Hippocampal formation (tissue), 2 donors: ENCODE results near the gene DZIP1.

Source experiments
- DNase-seq, 2 donors: peaks; one replicate each; lab custom pipeline; 2025; lab: John Stamatoyannopoulos, UW

Gene DZIP1

DNA sequence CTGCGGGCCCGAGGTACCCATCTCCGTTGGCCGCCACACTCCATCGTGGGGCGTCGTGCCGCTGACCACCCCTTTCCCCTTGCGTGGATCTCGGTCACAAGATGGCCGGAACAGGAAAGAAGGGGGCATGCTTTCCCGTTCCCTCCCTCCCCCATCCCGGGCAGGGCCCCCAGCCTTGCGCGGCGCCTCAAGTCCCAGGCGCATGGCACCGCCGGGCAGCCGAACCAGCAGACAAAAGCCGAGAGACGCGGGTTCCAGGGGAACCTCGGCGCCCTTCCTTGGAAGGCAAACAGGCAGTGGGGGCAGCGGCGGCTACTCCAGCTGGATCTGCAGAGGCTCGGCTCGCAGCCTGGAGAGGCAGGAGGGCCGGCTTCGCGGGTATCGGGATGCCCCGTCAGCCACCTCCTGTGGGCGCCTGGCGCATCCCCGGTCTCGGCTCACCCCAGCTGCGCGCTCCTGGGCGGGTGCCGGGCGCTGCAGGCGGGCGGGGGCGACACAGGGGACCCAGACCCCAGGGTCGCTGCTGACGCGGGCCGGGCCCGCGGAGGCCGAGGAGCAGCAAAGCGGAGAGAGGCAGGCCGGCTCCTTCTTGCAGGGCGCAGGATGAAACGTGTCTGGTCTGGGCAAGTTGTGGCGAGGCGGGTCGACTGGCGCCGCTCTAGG lies 439 bp downstream of the DZIP1 start:
- DNase-seq = no peak

DNA sequence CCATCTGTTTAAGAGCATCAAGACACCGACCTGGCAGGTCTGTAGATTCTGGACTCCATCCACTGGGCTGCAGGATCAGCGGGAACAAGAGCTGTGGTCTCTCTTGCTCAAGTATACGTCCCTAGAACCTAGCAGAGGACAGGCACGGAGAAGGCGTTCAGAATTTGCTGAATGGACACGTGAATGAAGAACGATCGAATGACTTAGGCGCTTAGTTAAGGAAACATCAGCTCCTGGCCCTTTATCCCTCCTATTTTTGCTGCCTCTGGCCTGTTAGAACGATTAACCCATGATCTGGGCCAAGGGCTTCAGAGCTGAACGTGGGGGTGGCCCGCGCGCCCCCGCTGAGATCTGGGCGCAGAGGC lies 953 bp downstream of the DZIP1 start:
- no peak for DNase-seq

DNA sequence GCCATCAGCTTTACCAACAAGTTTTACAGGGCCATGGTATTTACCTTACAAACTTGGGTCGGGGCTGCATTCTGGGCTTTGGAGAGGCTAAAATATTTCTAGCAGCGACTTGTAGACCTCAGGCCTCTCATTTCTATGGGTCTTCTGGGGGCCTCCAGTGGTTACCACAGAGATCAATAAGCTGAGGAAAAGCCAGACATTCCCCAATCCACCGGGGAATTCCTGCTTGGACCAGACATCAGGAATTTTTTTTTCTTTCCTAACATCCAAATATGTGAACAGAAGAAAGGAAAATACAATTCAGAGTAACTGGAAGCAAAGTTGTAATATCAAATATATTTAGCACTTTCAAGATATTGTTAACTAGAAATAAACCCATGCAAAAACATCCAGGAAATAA lies 1.5 kb downstream of the DZIP1 start:
- no peak for DNase-seq

DNA sequence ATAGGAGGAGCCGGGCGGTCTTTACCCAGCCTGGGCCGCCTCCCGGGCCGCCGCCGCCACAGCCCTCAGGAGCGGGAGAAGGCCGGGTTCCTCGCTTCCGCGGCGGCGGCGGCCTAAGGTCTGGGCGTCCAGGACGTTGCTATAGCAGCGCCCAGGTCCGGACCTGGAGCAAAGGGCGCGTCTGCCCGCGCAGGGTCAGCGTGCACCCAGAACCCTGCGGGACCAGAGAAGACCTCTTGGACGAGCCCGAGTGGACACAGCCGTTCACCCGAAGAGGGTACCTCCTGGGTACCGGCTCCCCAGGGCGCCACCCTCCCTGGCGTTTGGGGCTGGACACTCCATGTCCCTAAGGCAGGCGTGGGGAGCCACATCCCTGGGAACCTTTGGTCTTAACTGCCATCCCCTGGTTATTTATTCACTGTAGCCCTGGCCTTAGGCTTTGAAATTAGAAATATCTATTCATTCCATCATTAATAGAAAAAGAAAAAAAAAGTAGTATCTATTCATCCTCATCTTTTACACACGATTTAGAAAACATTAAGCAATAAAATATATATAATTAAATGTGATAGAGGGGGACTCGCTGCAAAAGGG lies 2.4 kb downstream of the DZIP1 start:
- DNase-seq = no peak

DNA sequence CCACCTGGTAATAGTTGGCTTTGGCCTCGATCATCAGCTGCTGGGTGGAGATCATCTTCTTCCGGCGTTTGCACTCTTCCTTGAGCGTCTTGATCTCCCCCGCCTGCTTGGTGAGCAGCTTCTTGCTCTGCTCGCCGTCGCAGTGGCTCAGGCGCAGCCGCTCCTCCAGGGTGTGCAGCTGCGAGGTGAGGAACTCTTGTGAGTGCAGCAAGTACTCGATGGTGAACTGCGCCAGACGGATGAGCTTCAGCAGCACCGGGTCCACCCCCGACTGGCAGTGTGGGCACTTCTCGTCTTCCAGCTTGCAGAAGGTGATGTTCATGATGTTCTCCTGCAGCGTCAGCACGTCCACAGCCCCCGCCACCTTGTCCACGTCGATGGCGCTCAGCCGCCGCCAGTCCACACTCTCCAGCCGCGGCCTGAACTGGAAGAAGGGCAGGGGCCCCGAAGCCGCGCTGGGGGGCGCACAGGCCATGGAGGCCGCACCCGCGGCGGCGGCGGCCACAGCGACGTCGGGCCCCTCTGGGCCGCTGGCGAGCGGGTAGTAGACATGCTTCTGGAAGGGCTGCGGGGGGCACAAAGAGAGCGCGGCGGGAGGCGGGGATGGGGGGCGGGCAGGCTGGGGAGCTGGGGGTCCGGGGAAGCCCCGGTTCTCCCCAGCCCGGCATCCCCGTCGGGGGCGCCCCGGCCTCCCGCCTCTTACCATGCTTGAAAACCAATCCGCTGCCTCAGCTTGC lies 3.0 kb downstream of the DZIP1 start:
- no peak for DNase-seq

DNA sequence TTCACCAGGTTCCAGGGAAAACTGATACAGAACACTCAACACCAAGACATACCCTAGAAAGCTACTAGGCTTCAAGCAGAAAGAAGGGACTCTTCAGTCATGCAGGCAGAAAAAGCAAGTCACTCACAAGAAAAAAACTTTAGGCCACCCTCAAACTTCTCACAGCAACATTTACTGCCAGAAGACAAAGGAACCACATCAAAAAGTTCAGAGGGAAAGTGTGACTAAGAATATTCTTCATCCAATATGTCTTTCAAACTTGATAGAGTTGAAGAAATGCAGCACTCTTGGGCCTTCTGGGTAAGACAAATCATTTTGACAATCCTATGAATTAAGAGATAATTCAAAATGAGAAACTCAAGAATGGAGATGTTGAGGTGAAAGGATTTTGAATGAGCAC lies 7.7 kb downstream of the DZIP1 start:
- no peak for DNase-seq

DNA sequence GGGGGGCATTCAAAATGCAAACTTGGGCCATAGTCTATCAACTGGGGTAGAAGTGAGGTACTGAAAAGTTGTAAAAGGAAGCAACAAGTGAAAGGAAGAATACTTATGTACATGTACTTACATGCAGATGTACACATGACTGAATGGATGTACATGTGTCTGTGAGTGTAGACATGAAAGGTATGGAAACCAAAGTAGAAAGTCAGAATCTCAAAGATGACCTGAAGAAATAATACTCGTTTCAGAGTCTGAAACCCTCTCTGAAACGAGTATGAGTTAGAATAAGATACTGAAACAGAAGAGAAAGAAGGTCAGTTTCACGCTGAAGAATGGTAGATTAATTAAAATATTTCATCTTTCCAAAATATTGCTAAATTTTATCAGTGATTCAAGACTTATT lies 13.9 kb downstream of the DZIP1 start:
- no peak for DNase-seq

DNA sequence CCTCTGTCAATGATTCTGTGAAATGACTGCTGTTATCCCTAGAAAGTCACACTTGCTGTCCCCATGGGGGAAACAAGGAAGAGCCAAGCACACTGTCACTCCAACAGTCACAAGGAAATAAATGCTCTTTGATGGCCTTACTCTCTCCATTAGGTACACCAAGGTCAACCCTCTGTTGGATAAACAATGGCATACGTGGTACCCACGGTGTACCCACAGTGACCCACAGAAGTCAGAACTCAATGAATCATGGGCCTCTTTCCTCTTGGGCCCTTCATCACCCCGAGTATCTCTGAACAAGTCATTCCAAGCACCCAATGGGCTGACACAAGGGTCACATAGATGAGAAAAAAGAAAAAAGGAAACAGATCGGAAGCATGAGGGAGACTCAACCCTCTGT lies 15.4 kb downstream of the DZIP1 start:
- no peak for DNase-seq

DNA sequence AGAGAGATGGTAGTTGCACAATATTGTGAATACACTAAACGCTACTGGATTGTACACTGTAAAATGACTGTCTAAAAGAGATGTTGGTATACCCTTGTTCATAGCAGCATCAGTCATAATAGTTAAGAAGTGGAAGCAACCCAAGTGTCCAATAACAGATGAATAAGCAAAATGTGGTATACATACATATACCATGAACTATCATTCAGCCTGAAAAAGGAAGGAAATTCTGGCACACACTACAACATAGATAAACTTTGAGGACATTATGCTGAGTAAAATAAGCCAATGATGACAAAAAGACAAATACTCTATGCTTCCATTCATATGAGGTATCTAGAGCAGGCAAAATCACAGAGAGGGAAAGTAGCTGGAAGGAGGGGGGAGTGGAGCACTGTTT lies 16.0 kb downstream of the DZIP1 start:
- DNase-seq = no peak

DNA sequence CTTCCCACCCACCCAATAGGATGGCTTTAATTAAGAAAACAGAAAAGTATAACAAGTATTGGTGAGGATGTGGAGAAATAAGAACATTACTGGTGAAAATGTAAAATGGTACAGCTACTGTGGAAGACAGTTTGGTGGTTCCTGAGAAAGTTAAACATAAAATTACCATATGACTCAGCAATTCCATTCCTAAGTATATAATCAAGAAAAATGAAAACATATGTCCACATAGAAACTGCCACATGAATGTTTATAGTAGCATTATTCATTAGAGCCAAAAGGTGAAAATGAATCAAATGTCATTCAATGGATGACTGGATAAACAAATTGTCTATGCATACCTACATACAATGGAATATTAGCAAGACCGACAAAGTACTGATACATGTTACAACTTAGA lies 16.9 kb downstream of the DZIP1 start:
- DNase-seq = no peak

DNA sequence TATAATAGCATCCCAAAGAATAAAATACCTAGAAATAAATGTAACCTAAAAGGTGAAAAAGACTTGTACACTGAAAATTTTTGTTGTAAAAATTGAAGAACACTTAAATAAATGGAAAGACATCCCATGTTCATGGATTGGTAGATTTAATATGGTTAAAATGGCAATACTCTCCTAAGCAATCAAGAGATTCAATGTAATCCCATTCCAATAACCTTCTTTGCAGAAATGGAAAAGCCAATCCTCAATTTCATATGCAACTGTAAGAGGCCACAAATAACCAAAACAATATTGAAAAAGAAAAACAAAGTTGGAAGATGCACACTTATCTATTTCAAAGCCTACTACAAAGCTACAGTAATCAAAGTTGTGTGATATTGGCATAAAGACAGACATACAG lies 17.7 kb downstream of the DZIP1 start:
- DNase-seq = no peak

DNA sequence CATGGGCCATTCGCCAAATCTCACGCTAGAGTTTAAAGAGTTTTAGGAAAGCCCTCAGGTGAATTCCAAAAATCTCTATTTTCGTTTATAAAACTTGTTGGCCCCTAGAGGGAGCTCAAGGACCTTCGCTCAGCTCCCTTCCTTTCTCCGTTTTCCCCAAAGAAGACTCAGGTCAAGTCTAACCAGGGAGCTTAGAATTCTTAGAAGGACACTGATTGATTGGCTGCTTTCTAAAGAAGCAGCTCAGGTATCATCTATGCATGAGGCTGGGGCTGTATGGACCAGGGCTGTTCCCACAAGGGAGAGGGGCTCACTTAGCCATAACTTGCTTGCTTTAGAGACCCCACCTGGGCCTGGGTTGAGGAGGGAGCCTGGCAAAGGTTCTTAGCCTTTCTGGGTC lies 20.5 kb downstream of the DZIP1 start:
- peak in 1 of 2 donors; percentile 16 for DNase-seq

DNA sequence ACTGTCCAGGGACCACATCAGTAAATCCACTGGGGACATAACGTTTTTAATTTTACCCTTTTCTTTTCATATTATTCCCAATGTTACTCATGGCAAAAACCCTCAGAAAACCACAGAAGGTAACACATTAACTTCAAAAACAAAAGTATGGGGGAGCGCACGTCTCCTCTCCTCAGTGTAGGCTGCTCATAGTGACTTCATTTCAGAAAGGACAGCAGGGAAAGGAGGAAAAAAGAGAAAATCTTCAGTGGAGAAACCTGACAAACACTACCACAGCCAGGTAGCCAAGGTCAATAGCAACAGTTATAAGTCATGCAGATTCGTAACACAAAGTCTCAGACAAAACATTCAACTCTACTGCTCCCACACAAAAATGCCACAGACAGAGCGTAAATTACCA lies 21.4 kb downstream of the DZIP1 start:
- DNase-seq = no peak

DNA sequence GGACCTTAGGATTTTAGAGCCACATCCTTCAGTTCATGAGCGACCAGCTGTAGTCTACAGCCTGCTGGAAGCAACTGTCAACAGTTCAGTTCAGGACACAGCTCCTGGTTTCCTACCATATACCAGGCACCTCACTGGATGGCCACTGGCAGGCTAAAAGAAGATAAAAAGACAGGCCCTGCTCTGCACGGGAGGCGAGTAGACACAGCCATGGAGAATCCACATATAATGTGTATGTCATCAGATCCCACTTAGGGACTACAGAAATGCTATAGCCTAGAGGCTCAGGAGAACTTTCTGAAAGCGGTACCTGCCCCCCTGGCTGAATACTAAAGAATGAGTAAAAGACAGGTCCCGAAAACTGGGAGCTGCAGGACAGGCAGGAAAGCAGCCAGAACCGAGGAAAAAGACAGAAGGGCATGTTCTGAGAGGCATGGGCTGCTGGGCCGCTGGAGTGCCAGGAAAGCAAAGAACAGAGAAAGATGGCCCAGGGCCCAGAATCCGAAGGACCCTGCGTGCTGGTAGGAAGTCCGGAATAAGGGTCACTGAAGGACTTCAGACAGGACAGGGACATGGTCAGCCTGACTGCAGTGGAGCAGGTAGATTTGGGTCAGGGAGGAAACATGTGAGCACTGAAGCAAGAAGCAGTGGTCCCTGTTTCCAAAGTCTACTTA lies 23.5 kb downstream of the DZIP1 start:
- no peak for DNase-seq

DNA sequence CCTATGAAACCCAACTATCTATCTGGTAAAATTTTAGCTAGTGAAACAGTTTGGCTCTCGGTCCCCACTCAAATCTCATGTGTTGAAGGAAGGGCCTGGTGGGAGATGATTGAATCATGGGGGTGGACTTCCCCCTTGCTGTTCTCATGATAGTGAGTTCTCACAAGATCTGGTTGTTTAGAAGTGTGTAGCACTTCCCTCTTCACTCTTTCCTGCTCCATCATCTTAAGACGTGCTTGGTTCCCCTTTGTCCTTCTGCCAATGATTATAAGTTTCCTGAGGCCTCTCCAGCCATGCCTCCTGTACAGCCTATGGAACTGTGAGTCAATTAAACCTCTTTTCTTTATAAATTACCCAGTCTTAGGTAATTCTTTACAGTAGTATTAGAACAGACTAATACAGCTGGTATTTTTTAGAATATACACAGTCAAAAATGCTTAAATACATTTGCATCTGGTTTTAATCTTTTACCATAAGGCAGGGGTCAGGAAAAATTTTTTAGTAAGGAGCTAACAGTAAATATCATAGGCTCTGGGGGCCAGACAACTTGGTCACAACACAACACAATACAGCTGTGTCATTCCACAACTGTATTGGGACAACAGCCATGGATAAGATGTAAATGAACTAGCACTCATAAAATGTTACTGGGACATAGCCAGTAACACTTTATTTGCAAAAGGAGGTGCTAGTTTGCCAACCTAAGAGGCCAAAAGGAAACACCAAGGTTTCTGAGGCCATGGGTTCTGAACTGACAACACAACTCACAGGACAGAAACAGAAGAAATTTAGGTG lies 24.3 kb downstream of the DZIP1 start:
- no peak for DNase-seq

DNA sequence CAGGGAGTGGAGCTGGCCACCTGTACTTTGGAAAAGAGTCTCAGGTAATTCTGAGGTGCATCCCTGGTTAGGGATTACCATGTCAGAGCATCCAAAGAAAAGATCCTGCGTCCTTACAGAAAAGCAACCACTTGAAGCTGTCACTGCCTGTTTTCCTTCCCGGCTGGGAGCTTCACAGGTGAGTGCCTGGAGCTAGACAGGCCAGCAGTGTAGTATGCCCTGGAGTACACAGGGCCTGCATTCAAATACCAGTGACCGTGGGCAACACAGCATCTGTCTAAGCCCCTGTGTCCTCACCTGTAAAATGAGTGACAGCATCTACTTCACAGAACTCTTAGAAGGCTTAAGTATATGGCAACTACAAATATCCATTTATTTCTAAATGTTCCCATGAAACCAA lies 29.0 kb downstream of the DZIP1 start:
- DNase-seq = no peak

DNA sequence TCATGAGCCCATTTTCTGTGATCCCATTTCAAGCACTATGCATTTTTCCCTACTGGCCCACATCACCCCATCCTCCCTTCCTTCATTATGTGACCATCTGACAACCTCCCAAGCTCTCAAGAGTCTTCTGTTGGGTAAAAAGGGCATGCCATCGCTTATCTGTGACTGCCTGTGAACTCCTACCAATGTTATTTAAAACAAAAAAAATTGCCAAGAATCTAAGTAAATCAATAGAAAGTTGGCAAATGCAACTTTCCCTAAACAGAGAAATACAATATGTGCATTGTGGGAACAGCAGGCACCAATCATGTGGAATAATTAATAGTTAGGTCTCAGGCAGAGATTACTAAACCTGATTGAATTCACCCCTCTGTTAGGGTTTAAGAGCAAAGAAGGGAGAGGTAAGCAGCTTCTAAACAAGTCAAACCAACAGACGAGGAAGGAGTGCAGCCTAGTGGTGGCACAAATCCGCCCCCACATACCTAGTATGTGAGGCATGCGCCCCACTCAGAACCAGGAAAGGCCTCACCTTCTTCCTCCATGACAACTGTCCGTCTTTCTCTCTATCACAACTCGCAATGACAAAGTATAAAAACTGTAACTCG lies 29.8 kb downstream of the DZIP1 start:
- no peak for DNase-seq

DNA sequence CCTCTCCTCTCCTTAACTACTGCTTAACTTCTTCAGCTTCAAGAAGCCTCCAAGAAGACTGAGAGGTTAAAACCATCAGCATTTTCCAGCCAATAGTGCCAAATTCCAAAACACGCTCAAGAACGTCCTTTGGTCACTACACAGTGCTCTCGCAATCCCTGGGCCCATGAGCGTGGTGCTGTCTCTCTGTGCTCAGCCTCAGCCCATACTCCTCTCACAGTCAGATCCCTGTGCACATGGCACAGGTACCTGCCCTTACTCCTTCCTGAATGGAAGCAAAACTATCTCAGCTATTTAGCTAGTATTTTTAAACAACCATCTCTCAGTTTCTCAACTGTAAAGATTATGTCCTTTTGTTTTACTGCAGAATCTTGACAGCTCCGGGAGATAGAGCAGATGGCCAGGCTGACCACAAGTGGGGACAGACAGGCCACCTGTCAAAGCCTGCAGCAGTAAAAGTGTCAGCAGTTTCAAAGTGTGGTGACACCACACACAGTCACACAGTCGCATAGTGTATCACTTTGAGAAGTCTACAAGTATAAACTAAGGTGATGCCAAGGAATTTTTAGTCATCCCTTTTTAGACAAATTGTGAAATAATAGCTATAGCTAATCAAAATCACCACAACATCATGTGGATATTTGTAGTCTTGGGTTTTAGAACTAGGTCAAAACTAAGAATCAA lies 35.7 kb downstream of the DZIP1 start:
- no peak for DNase-seq

DNA sequence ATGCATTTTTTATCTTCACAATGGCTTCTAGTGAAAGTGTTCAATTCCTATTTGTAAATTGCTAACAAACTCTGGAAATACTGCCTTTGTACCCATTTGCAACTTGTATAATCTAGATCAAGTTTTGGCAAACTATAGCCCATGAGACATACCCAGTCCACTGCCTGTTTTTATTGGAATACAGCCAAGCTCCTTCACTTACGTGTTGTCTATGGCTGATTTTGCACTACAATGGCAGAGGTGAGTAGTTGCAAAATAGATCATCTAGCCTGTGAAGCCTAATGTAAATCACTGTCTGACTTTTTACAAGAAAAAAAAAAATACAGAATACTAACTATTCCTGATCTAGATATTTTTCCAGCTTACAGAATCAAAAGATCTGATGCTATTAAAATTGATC lies 37.1 kb downstream of the DZIP1 start:
- DNase-seq = no peak

DNA sequence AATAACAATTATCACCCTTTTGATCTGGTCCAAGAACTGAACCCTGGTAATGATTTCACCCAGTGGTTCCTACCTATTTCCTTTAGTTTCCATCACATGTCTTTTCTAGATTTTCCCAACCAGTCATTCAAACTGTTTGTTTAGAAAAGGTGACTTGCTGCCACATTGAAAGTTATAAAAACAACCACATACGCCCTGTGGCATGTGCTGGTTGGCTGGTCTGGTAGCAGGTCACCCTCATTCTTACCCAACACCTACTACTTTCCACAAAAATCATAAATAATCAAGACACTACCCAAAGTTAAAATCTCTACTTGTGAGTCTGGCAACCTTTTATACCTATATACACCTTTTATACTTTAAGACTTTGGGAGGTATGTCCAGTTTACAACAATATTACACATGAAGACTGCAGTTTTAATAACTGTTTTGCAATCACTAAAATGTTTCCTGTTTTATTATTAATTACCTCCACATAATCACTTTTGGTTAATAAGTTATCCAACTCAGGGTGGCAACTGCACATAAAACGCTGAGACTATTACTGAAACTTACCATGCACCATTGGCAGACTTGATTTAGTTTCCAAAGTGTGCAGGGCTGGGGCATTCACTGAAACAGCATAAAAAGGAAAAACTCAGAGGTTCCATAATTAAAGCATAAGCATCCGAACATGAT lies 38.9 kb downstream of the DZIP1 start:
- no peak for DNase-seq

DNA sequence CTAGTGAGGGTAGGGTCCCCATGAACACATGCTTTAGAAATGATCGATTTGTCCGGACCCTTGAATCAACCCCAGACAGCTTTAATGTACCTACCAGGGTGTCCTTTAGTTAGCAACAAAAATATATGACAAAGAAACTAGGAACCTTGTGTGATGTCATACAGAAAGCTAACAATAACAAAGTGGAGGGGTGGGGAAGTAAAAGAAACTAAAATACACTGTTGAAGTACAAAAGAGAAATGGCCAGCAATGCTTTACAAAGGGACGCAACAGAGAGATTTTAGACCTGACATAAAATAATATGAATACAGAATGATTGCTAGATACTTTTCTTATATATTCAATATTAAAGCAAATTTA lies 40.0 kb downstream of the DZIP1 start:
- DNase-seq = no peak
